T-helper 22 cell (primary cell): ENCODE measurements around the gene ARAP1.
A peak's percentile ranks its signal among the peaks of the same experiment; 100 is the strongest.

Source experiments
- DNase-seq: peaks from one replicate; pipeline ENCODE4 v3.0.0-alpha.2; 2020; ENCODE audit warnings: low read depth

Gene ARAP1

DNA sequence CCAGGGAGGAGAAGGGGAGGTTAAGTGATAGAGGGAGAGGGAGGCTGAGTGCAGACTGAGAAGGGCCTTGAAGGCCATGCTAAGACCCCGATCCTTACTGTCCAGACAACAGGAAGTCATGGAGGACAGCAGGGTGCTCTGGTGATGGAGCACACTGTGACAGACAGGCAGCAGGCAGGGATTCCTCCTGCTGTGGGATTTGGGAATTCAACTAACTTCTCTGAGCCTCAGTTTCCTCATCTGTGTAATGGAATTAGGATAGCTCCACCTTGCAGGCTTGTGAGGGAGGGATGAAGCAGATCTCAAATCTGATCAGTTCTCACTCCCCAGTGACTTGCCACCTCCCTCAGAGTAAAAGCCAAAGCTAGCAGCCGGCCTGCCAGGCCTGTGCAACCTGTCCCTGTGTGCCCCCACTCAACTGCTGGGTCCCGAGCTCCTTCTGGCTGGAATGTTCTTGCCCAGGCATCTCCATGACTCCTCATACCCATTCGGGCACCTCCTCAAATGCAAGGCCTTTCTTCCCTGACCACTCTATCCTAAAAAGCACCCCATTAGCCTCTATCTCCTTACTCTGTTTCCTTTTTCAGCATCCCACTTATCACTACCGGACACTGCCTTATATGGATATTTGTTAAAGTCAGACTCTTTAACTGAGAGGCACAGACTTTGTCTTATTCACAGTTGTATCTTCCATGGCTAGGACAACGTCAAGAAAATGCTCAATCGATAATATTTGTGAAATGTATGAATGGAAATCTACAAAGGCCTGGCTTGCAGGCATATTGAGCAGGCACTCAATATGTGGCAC, 9.5 kb downstream of the ARAP1 start:
- DNase-seq = no peak

DNA sequence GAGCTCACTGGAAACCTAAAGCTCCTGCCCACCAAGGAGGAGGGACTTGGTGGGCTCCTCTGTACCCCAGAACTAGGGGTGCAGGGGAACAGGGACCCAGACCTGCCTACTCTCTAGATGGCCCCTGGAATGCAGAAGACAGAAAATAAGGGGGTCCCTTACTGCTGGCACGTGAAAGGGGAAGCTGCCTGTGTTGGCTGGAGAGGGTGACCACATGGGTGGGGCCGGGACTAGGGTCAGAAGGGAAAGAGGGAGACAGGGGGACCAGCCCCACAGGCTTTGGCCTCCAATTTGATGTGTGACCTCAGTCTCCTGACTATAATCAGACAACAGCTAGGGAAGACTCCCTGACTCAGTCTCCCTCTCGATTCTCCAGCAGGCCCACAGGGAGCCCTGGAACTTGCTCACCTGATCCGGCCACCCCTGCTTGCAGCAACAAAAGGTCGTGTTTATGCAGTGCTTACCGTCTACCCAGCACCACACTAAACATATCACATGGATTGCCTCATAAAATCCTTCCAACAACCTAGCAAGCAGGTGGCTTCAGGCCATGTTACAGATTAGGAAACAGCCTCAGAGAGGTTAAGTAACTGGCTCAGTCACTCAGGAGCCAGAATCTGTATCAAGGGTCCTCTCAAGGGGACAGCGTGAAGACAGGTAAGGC, 10.2 kb downstream of the ARAP1 start:
- DNase-seq = no peak

DNA sequence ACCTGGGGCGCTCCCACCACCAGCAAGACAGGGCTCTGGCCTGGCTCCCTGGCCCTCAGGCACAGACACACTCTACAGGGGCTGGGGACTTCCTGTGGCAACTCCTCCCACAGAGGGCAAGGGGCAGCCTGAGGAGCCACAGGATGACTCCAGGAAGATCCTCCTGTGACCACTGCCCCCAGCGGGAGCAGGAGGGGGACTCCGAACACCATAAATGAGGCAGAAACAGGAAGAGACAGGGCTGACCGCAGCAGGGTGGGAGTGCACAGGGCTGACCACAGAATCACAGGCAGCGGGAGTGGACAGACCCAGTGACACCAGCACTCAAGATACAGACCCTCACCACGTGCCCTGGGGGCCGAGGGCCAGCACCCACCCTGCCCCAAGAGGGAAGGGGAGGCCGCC, 10.8 kb downstream of the ARAP1 start:
- DNase-seq = no peak

DNA sequence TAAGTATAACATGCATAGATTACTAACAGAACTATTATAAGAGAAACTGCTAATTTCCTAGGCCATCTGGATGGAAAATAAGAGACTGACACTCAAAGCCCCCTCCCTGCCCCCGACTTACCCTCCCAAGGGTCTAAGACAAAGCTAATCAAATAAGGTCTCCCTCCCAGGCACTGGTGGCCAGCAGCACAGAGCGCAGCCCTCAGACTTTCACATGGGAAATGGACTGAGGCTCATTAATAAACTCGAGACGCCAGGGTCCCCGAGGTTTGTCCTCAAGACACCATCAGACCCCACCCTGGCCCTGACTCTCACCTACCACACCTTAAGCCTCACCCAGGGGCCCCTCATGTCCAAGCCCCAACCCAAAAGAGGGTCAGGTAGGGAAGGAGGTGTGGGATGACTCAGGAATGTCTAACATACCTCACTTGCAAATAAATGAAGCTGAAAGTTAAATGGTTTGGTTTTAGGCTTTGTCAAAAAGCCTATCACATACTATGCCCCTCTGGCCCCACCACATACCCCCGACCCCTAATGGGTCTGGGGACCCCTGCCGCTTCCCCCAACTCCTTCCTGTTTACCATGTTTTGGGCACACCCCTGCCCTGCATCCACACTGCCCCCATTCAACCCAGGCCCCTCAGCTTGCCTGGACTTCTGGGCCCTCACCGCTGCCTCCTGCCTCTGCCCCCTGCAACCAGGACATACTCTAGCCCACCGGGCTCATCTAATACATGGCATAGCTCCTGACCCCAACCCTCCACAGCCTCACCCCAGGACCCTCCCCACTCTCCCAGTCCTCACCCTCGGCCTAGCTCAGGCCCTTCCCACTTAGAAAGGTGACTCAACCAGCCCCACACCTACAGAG, 11.4 kb downstream of the ARAP1 start:
- DNase-seq = no peak

DNA sequence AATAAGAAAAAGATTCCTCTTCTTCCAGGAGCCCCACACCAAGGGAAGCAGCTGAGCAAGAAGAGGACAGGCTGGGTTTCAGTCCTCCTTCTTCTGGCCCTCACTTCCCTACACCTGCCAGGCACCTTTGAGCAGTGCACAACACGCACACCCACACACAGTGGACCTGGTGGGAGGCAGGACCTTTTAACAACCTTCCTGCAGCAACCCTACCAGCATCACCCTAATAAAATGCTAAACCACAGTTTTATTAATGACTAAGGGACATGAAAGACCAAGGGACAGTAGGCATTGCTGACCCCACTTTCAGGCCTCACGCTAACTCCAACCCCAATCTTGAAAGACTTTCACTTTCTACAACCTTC, 12.2 kb downstream of the ARAP1 start:
- DNase-seq = no peak

DNA sequence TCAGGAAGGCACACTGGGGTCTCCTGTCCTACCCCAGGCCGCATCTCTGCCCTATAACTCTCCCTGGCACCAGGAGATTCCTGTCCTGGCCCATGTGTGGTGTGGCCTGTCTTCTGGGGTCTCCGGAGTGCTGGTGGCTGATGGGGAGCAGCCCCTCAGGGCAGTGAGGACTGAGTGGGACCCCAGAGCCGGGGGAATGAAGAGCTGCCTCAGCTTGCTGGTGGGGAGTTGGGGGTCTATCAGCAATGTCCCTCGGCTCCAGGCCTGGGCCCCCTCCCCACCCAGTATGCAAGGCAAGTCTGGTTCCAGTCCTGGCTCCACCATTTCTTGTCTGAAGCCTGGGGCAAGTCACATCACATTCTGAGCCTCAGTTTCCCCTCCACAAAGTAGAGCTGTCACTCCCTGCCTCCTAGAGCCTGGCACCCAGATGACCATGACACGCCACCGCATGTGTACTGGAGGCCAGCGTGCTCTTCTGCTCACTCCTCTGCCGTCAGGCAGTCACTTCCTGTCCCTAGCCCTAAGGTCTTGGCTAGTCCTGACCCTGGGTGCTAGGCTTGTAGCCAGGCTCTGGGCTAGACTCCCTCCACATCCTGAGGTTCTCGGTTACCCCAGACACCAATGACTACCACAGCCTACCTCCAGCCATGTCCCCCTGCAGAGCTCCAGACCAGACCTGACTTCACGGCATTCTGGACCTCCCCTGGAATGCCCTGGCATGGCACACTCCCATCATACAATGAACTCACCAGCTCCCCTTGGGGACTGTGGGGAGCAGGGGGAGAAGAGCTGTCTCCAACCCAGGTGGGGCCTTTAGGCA, 12.8 kb downstream of the ARAP1 start:
- DNase-seq = no peak

DNA sequence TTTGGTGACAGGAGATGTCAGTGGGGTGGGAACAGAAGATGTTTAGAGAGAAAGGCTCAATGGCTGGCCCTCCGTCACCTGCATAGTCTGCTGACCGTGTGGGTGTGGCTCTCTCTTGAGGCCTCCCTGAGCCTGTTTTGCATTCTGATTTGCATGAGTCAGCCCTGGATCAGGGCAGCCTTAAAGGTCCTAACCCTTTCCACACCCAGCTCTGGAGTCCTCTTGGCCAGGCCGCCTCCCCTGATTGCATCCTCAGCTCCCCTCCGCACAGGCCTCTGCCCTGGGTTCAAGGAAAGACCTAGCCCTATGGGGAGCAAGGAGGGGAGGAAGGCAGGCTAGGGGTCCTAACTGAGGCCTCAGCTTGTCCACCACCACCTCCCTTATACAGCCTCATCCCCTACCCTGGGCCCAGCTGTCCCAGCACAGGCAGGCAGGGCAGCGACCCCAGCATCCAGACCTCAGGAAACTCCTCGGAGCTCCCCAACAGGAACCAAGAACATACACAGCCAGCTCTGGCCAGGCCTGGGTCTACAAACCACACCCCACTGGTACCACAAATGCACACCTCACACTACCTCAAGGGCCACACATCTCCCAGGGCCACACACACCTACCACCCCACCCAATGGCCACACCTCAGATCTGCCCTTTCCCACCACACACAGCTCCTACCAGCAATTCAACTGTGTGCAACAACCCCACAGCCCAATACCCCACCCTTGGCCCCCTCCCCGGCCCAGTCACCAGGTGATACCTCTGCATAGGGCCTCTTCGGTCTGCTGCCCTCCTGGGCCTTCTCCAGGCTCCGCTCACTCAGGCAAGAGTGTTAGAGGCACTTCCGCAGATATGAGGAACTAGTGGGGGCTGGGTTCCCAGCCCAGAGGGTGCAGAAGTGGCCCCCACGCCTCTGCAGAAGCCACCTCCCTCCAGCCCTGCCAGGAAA, 13.7 kb downstream of the ARAP1 start:
- no peak for DNase-seq

DNA sequence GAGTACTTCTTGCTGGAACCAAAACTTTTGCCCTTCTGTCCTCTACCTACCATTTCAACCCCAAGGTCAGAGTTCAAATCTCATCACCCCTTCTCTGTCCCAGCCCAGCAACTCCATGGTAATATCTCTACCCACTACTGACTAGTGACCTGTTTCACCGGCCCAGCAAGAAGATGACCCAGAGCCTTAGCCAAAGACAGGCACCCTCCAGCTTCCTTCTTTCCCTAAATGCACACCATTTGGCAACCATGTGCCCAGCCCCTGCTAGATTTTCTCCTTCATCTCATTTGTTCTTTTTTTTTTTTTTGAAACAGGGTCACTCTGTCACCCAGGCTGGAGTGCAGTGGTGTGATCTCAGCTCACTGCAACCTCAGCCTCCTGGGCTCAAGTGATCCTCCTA, 14.9 kb downstream of the ARAP1 start:
- DNase-seq = no peak

DNA sequence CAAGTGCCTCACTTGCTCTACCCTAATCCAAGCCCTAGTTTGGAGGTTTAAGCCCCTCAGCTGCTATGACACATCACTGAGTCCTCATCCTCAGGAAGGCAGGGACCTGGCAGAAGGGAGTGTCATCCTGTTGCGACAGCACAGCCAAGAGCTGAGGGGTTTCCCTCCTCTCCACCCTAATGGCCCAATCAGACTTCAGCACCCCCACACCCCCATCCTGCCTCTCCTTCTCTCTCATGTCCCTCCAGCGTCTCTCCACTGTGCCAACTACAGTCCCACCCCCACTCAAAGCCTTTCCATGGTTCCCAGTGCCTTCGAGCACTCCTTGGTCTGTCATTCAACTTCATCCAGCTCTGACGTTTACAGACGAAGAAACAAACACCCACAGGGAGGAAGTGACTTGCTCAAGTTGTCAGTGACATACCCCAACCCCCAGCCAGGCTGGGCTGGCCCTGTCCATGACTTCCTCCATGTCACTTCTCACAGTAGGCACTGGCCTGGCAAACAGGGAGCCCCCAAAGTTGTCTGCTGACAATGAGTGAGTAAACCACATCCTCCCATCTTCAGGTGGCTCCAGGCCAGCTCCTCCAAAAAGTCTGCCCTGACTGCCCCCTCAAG, 15.6 kb downstream of the ARAP1 start:
- DNase-seq = peak; percentile 66

DNA sequence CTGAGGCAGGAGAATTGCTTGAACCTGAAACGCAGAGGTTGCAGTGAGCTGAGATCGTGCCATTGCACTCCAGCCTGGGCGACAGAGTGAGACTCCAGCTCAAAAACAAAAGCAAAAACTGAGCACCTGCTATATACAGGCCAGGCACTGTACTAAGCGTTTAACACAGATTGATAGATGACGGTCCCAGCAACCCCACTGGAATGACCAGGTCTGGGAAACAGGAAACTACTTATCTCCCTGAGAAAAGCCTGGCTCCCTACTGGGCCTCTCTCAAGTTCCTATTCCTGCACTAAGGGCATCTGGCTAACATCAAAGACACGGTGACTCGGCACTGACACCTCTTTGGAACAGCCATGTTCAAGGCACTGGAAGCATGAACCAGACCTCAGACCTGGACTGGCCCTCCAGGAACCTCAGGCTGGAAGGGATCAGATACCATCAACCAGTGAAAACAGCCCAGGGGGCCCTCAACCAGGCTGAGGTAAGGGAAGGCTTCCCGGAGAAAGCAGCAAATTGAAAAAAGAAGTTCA, 16.6 kb downstream of the ARAP1 start:
- DNase-seq = no peak

DNA sequence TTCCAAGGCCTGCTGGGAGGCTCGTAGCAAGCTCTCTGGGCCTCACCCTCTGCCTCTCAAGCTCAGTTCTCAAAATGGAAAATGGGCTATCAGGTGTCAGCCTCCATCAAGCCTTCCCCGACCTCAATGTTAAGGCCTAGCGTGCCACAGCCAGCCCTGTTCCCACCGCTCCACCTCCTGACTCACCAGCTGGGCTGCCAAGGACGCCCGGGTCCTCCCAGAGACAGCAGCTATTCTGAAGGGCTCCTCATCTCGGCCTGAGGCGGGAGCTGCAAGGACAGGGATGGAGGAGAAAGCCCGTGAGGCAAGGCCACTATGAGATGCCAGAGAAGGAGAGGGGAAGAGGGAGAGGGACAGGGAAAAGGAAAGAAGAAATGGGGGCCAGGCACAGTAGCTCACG, 19.9 kb downstream of the ARAP1 start:
- DNase-seq = no peak

DNA sequence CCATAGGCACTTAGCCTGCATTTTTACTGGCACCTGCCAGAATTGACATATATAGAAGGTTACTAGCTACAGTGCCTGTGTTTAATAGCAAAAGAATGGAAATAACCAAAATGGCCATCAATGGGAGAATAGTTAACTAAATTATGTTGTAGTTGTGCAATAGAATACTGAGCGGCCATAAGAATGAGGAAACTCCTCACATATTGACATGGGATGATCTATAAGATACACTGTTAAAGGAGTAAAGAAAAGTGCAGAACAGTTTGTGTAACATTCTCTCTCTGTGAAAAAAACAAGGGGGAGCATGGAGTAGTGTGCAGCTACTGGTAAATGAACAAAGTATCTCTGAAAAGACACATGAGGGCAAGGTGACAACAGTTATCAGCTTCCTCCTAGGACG, 21.5 kb downstream of the ARAP1 start:
- DNase-seq = no peak

DNA sequence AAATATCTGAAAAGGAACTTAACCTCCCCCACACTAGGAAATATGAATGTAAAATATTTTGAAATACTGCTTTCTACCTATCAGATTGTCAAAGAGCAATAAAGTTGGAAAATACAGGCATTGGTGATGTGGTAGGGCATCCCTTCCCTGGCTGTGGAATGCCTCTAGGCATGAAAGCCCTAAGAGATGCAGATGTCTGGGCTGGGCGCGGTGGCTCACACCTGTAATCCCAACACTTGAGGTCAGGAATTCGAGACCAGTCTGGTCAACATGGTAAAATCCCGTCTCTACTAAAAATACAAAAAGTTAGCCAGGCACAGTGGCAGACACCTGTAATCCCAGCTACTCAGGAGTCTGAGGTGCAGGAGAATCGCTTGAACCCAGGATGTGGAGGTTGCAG, 22.0 kb downstream of the ARAP1 start:
- no peak for DNase-seq

DNA sequence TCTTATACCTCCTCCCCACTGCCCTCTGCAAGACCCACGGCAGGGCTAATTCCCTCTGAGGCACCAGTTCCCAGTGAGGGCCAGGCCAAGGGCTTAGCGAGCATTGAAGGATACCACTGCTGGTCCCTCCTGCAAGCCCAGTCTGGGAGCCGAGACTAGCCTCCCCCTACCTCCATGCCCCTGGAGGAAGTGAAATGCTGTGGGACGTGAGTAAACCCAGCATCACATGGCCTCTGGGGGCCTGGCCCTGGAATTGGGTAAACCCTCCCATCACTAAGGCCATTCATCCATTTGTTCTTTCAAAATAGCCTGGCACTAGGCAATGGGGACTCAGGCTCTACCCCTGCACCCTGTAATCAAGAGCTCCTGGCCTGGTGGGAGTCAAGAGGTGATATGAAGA, 24.7 kb downstream of the ARAP1 start:
- DNase-seq = no peak

DNA sequence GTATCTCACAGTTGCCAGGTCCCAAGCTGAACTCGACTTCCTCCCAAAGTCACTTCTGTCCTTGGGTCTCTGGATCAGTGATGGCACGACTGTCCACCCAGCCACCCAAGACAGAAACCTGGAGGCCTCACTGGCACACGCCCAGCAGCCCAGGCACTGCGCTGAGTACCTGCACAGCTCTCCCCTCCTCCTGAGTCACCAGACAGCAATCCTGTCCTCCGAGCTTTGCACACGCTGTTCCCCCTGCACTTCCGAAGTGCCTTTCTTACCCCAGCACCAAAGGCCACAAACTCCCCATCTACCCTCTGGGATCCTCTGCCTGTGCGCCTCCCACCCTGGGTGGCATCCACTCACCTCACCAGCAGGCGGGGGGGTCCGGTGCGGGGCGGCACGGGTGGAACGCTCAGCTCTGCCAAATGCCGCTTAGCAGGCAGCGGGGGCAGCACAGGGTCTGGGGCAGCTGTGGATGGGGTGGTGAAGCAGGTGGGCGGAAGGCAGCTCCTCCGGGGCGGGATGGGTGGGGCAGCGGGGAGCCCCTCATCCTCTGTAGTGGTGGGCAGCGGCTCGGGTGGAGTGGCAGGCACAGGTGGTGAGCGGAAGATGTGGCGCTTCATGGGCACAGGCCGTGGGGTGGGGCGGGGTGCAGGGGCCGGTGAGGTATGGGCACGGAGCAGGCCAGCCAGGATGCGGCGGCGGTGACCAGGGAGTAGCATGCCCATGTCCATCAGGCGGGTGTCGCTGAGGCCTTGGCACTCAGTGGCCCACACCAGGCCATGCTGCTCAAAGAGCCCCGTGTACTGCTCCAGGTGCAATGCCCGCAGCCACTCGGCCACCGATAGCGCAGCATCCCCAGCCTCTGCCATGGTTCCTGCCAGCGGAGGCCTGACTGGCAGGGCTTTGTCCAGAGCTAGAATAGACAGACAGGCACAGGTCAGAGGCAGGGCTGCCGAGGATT, 25.7 kb downstream of the ARAP1 start:
- no peak for DNase-seq

DNA sequence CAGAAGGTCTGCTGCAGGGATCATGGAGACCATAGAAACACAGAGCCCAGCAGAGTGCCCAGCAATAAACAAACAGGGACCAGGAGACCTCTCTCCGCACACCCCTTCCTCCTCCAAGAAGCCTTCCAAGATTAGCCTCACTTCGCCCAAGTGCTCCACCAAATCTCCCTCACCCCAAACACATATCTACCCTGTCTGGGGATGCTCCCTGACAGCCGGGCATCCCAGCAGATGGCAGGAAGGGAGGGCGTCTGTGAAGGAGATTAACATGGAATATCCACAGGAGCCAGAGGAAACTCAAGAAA, 26.5 kb downstream of the ARAP1 start:
- no peak for DNase-seq

DNA sequence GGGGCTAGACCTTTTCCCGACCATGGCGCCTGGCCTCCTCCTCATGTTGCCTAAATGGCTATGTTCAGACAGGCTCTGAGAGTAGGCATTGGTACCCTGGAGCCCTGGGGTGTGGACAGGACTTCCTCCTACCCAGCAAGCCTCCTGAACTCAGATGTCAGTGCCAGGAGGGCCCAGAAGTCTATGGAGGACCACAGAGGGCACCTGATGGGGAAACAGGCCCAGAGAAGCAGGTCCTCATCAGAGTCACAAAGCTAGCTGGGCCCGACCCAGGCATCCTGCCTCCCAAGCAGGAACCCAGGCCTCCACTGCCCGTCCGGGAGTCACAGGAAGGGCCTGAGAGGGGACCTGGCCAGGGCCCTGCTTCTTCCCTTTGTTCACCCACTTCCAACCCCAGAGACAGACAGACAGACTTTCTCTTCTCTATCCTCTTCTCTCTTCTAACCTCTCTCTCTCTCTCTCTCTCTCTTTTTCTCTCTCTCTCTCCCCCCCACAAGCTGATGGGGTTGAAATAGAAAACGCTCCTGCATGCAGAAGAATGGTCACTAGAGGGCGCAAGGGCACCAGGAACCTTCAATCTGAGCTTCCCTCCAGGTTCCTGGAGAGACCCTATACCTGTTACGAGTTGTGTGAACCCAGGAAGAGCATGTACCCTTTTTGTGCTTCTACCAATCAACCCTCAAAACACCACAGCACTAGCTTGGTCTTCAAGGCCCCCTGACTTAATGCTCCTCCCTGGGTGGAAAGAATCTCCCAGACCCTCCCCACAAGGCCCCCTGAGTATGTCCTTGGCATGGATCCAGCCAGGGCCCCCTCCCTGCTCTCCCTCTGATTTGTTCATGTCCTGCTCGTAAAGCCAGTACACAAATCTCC, 27.1 kb downstream of the ARAP1 start:
- DNase-seq = peak; percentile 62

DNA sequence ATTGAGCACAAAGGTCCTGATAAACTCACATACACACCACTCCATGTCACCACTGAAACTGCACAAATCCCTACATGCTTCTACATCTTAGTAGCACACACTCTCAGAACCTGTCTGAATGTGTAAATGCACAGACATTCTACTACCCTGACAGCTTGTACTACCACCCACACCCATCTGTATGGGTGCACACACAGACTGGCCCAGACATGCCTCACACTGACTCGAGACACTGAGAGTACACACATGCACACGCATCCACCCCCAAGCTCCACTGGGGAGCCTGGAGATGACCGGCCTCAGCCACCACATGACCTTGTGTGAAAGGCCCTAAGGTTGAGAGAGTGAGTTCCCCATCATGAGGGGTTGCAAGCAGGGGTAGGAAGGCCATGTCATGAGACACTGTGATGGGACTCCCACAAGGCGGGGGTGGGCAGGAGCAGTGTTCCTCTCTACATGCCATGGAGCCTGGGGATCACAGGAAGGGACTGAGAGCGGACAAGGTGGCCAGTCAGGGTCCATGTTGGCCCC, 28.1 kb downstream of the ARAP1 start:
- no peak for DNase-seq
